ENCODE measurements around the gene MDH2. TPM values are rescaled to one million over a fixed set of nuclear protein-coding genes. Genes with fewer than 3 reads are reported as not detected.
"Not testable (repeated sequence)": the region's sequence is repeated elsewhere in the genome, so short reads cannot be mapped to it uniquely, and the experiment has no call there.

MDH2 gene
- total RNA-seq, 4 donors from 2014 or later: 99.8 to 127 (median 116) TPM

GRCh38 chr7:76049295-76049694 lies 1.4 kb downstream of the MDH2 start:
- no peak for TF ChIP-seq CTCF (IDR thresholded peaks at IDR 0.05)
- TF ChIP-seq POLR2AphosphoS5 (IDR thresholded peaks at IDR 0.05): no peak
- no peak for TF ChIP-seq EP300 (IDR thresholded peaks at IDR 0.05)
- TF ChIP-seq POLR2A (IDR thresholded peaks at IDR 0.05): no peak
- H3K4me1 ChIP-seq: peaks cover 51% of the 10 kb centered on the region
- H3K27ac ChIP-seq: no peak overlapping the region
- WGBS: 93% methylated on average over 6 of the region's 6 CpGs
- no peak for DNase-seq (ENCODE audit: low spot score in 2 of 2)
- H3K36me3 ChIP-seq: peaks cover 6% of the 10 kb centered on the region
- no peak overlapping the region for H3K4me3 ChIP-seq
- no peaks in the 10 kb centered on the region for H3K9me3 ChIP-seq
- no peaks in the 10 kb centered on the region for H3K27me3 ChIP-seq

GRCh38 chr7:76050545-76050944 lies 2.6 kb downstream of the MDH2 start:
- H3K4me1 ChIP-seq: peaks cover 60% of the 10 kb centered on the region
- TF ChIP-seq POLR2AphosphoS5 (IDR thresholded peaks at IDR 0.05): no peak
- TF ChIP-seq EP300 (IDR thresholded peaks at IDR 0.05): no peak
- TF ChIP-seq POLR2A (IDR thresholded peaks at IDR 0.05): no peak
- TF ChIP-seq CTCF (IDR thresholded peaks at IDR 0.05): no peak
- no peak overlapping the region for H3K4me3 ChIP-seq
- DNase-seq (ENCODE audit: low spot score in 2 of 2): no peak
- peaks cover 11% of the 10 kb centered on the region for H3K36me3 ChIP-seq
- no peaks in the 10 kb centered on the region for H3K9me3 ChIP-seq
- H3K27ac ChIP-seq: no peak overlapping the region
- 98% methylated on average over 5 of the region's 5 CpGs for WGBS
- no peaks in the 10 kb centered on the region for H3K27me3 ChIP-seq

GRCh38 chr7:76051840-76052239 lies 3.9 kb downstream of the MDH2 start:
- DNase-seq (ENCODE audit: low spot score in 2 of 2): no peak
- H3K4me3 ChIP-seq: no peak overlapping the region
- no peaks in the 10 kb centered on the region for H3K27me3 ChIP-seq
- no peaks in the 10 kb centered on the region for H3K9me3 ChIP-seq
- peaks cover 56% of the 10 kb centered on the region for H3K4me1 ChIP-seq
- no peak for TF ChIP-seq POLR2A (IDR thresholded peaks at IDR 0.05)
- no peak for TF ChIP-seq EP300 (IDR thresholded peaks at IDR 0.05)
- no peak for TF ChIP-seq CTCF (IDR thresholded peaks at IDR 0.05)
- no peak for TF ChIP-seq POLR2AphosphoS5 (IDR thresholded peaks at IDR 0.05)
- 89% methylated on average over 4 of the region's 4 CpGs for WGBS
- H3K36me3 ChIP-seq: peaks cover 15% of the 10 kb centered on the region
- H3K27ac ChIP-seq: no peak overlapping the region

GRCh38 chr7:76052681-76053080 lies 4.8 kb downstream of the MDH2 start:
- H3K9me3 ChIP-seq; DNase-seq (ENCODE audit: low spot score in 2 of 2); H3K27me3 ChIP-seq; H3K4me3 ChIP-seq; H3K27ac ChIP-seq: not testable (repeated sequence)
- WGBS: 80% methylated on average over 8 of the region's 8 CpGs
- Histone ChIP-seq H3K36me3 (peaks cover 24% of the 10 kb centered on the region), H3K4me1 (peaks cover 51% of the 10 kb centered on the region)

GRCh38 chr7:76053461-76053860 lies 5.6 kb downstream of the MDH2 start:
- Histone ChIP-seq H3K9me3 (no peaks in the 10 kb centered on the region), H3K4me1 (peaks cover 51% of the 10 kb centered on the region), H3K4me3 (no peak overlapping the region), H3K27me3 (no peaks in the 10 kb centered on the region), H3K36me3 (peaks cover 31% of the 10 kb centered on the region), H3K27ac (peak overlapping the region; percentile 64)
- no peak for TF ChIP-seq POLR2A (IDR thresholded peaks at IDR 0.05)
- no peak for TF ChIP-seq CTCF (IDR thresholded peaks at IDR 0.05)
- TF ChIP-seq POLR2AphosphoS5 (IDR thresholded peaks at IDR 0.05): no peak
- no peak for TF ChIP-seq EP300 (IDR thresholded peaks at IDR 0.05)
- DNase-seq (ENCODE audit: low spot score in 2 of 2): no peak
- WGBS: 84% methylated on average over 6 of the region's 6 CpGs

Measured in suprapubic skin (tissue), 4 donors.